HepG2 (cell line): Measurements from ENCODE around the gene POLR3E. TPM values are rescaled to one million over a fixed set of nuclear protein-coding genes. Genes with fewer than 3 reads are reported as not detected.

Experiments
- BCL6 ChIP-seq: IDR thresholded peaks from 2 replicates; pipeline ENCODE4 v1.6.1; 2016; ENCODE audit warnings: missing genetic modification reagents, missing compliant biosample characterization
- E2F1 ChIP-seq: sonication (generic); formaldehyde crosslinking; IDR thresholded peaks from 2 replicates; pipeline ENCODE4 v1.5.0; 2020; ENCODE audit warnings: missing genetic modification reagents
- GATAD2A ChIP-seq: IDR thresholded peaks from 2 replicates; pipeline ENCODE4 v1.6.1; 2016
- KAT7 ChIP-seq: IDR thresholded peaks from 2 replicates; pipeline ENCODE4 v1.6.1; 2018; ENCODE audit warnings: borderline replicate concordance, missing compliant biosample characterization
- KDM3A ChIP-seq: IDR thresholded peaks from 2 replicates; pipeline ENCODE4 v1.6.1; 2018; ENCODE audit warnings: low read depth, missing compliant biosample characterization
- NR0B2 ChIP-seq: sonication (generic); formaldehyde crosslinking; IDR thresholded peaks from 2 replicates; pipeline ENCODE4 v1.4.0; 2020; ENCODE audit warnings: mild to moderate bottlenecking, missing genetic modification reagents
- SP5 ChIP-seq: IDR thresholded peaks from 2 replicates; pipeline ENCODE4 v1.6.1; 2016; ENCODE audit warnings: low read depth, borderline replicate concordance
- SYNCRIP ChIP-seq: fragments of 200-400 bp; formaldehyde crosslinking; IDR thresholded peaks from 2 replicates; pipeline ENCODE4 v1.6.1; 2018; ENCODE audit warnings: mild to moderate bottlenecking, low read depth, low read length; ENCODE audit not compliant: insufficient read depth
- U2AF1 ChIP-seq: fragments of 200-400 bp; formaldehyde crosslinking; optimal IDR thresholded peaks from 2 replicates; pipeline ENCODE3; 2017; ENCODE audit warnings: mild to moderate bottlenecking, low read depth, low read length
- ZBED4 ChIP-seq: sonication (generic); formaldehyde crosslinking; IDR thresholded peaks from 2 replicates; pipeline ENCODE4 v1.4.0; 2020; ENCODE audit warnings: missing genetic modification reagents, borderline replicate concordance
- ZBTB38 ChIP-seq: sonication (generic); formaldehyde crosslinking; IDR thresholded peaks from 2 replicates; pipeline ENCODE4 v1.5.1; 2020; ENCODE audit warnings: mild to moderate bottlenecking, missing genetic modification reagents
- ZFP90 ChIP-seq: sonication (generic); formaldehyde crosslinking; IDR thresholded peaks from 2 replicates; pipeline ENCODE4 v1.8.0; 2022; ENCODE audit warnings: missing genetic modification reagents, mild to moderate bottlenecking, inconsistent platforms, borderline replicate concordance
- ZNF143 ChIP-seq: sonication (generic); formaldehyde crosslinking; IDR thresholded peaks from 2 replicates; pipeline ENCODE4 v1.4.0; 2020; ENCODE audit warnings: missing genetic modification reagents
- ZNF512B ChIP-seq: sonication (generic); formaldehyde crosslinking; IDR thresholded peaks from 2 replicates; pipeline ENCODE4 v1.5.1; 2020; ENCODE audit warnings: missing genetic modification reagents, mild to moderate bottlenecking, borderline replicate concordance
- ZNF570 ChIP-seq: sonication (generic); formaldehyde crosslinking; IDR thresholded peaks from 2 replicates; pipeline ENCODE4 v1.4.0; 2020; ENCODE audit warnings: mild to moderate bottlenecking, missing genetic modification reagents, borderline replicate concordance
- ZNF589 ChIP-seq: sonication (generic); formaldehyde crosslinking; conservative IDR thresholded peaks from 2 replicates; pipeline ENCODE4 v1.8.0; 2022; ENCODE audit warnings: mild to moderate bottlenecking, moderate library complexity, missing genetic modification reagents
- ZNF614 ChIP-seq: IDR thresholded peaks from 2 replicates; pipeline ENCODE4 v1.6.1; 2018; ENCODE audit warnings: missing biosample characterization, missing genetic modification reagents, inconsistent platforms, borderline replicate concordance
- ZNF710 ChIP-seq: sonication (generic); formaldehyde crosslinking; IDR thresholded peaks from 2 replicates; pipeline ENCODE4 v1.5.0; 2020; ENCODE audit warnings: mild to moderate bottlenecking, missing genetic modification reagents, borderline replicate concordance
- polyA plus RNA-seq, 8 experiments: library from polyadenylated mRNA; depleted of rRNA in 3 of 8; stranded (reverse) in 7 of 8; unstranded in 1 of 8; fragments of >200 nt; fragmentation: Illumina TruSeq in 4 of 8; extraction: Trizol in 4 of 8; gene quantifications; 2 replicates each; pipeline versions ENCODE4 v1.2.1 to v1.2.3, GENCODE V29; 2011 to 2016; ENCODE audit warnings: low read depth in 4 of 8, missing spikeins in 1 of 8, mixed read lengths in 1 of 8; ENCODE audit not compliant: insufficient read depth in 1 of 8
- total RNA-seq, 5 experiments: library from RNA; depleted of rRNA; stranded (reverse); fragments of >200 nt; fragmentation: Illumina TruSeq; extraction: Trizol; gene quantifications; 2 replicates each; pipeline ENCODE4 v1.2.3, GENCODE V29; 2016; ENCODE audit warnings: low read depth in 1 of 5

POLR3E gene
- total and polyA plus RNA-seq, 2 of the 13 experiments (the other 11 are each of a cell fraction or from before 2014, with no cell fraction given), result 135 to 262 TPM

- TF ChIP-seq ZNF512B (CRISPR knock-in tag) (peak; percentile 71; the same call in 1 of the 2 replicates), SYNCRIP (no peak), ZNF143 (CRISPR knock-in tag) (peak; percentile 49; the same call in 1 of the 2 replicates), KDM3A (CRISPR knock-in tag) (peak; percentile 48; the same call in 1 of the 2 replicates), KAT7 (CRISPR knock-in tag) (no peak), SP5 (CRISPR knock-in tag) (no peak), E2F1 (CRISPR knock-in tag) (no peak), ZBED4 (CRISPR knock-in tag) (0 out of 2 replicates have a peak, but pooled peaks have one; percentile 45), GATAD2A (CRISPR knock-in tag) (peak; percentile 43; the same call in 1 of the 2 replicates), U2AF1 (no peak), ZNF570 (CRISPR knock-in tag) (no peak), ZNF589 (CRISPR knock-in tag) (0 out of 2 replicates have a peak, but pooled peaks have one; percentile 13), ZNF614 (0 out of 2 replicates have a peak, but pooled peaks have one; percentile 56), NR0B2 (CRISPR knock-in tag) (peak; percentile 16; the same call in 1 of the 2 replicates), ZNF710 (no peak), ZBTB38 (CRISPR knock-in tag) (0 out of 2 replicates have a peak, but pooled peaks have one; percentile 54), ZFP90 (no peak), BCL6 (CRISPR knock-in tag) (0 out of 2 replicates have a peak, but pooled peaks have one; percentile 17)
These were observed 24.3 kb downstream of the POLR3E start (continued) for GRCh38 chr16:22321340-22322001.
